Subcutaneous adipose tissue (tissue), 4 donors: ENCODE results near the gene STAB1. TPM values are rescaled to one million over a fixed set of nuclear protein-coding genes. Genes with fewer than 3 reads are reported as not detected.

ENCODE experiments used
- total RNA-seq, 4 donors: library from RNA; depleted of rRNA; stranded (reverse); fragments of >200 nt; gene quantifications; one replicate each; pipeline ENCODE4 v1.1.0, GENCODE V29; 2016
- TF ChIP-seq, protein P1 (sequence below): fragments of 450-650 bp; IDR thresholded peaks from one replicate; pipeline ENCODE4 v1.5.1; 2016; ENCODE audit warnings: low read depth, mild to moderate bottlenecking, control low read depth, antibody characterized with exemption, moderate library complexity

The STAB1 gene
- total RNA-seq, 4 donors from 2014 or later: 147 to 268 (median 218) TPM

GRCh38 chr3:52455283-52456168 is 39.6 kb upstream of the STAB1 start, which contains the start of gene NISCH:
TSS of gene NISCH (plus strand) at chr3:52455604. CDS start at chr3:52455642, 38 bp downstream.
- TF ChIP-seq, protein P1, sequence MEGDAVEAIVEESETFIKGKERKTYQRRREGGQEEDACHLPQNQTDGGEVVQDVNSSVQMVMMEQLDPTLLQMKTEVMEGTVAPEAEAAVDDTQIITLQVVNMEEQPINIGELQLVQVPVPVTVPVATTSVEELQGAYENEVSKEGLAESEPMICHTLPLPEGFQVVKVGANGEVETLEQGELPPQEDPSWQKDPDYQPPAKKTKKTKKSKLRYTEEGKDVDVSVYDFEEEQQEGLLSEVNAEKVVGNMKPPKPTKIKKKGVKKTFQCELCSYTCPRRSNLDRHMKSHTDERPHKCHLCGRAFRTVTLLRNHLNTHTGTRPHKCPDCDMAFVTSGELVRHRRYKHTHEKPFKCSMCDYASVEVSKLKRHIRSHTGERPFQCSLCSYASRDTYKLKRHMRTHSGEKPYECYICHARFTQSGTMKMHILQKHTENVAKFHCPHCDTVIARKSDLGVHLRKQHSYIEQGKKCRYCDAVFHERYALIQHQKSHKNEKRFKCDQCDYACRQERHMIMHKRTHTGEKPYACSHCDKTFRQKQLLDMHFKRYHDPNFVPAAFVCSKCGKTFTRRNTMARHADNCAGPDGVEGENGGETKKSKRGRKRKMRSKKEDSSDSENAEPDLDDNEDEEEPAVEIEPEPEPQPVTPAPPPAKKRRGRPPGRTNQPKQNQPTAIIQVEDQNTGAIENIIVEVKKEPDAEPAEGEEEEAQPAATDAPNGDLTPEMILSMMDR: no peak

DNA sequence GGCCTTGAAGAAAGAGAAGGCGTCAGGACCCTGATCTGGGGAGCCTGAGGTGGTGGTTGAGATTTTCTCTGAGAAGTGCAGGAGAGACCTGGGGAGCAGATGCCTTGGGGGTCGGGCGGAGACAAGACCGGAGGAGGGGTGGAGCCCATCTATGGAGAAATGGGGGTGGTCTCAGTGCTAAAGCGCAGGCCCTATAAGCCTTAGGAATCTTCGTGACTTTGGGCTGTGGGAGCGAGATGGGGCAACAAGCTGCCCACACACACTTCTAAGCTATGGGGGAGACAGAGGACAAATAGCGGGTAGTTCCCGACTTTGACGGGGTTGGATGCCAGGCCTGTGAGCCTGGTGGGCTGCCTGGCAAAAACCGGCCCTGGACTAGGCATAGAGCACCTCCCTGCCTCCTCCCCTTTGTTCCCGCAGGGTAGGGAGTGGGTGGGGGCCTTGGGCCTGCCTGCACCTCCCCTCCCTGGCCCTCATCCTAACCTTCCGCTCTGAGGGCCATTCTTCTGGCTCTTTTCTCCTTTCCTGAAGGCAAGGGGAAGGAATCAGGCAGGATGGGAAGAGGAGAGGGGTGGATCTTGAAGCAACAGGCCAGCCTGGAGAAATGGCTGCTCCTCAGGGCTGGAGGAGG is 38.9 kb upstream of the STAB1 start:
- TF ChIP-seq, protein P1: no peak

DNA sequence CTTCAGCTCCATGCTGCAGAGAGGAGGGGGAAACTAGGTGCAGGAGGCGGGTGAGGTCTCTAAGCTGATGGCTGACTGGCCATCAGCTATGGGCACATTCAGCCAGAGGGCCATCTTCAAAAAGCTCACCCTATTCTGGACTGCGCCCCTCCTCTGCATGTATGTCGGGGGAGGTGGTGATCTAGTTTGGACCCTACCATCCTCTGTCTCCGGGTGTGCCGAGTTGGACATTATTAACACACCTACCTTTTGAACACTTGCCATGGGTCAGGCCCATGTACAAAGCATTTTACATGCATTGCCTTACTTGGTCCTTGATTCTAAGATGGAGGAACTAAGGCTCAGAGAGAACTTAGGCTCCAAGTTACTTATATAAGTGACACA is 38.3 kb upstream of the STAB1 start:
- TF ChIP-seq, protein P1: no peak

DNA sequence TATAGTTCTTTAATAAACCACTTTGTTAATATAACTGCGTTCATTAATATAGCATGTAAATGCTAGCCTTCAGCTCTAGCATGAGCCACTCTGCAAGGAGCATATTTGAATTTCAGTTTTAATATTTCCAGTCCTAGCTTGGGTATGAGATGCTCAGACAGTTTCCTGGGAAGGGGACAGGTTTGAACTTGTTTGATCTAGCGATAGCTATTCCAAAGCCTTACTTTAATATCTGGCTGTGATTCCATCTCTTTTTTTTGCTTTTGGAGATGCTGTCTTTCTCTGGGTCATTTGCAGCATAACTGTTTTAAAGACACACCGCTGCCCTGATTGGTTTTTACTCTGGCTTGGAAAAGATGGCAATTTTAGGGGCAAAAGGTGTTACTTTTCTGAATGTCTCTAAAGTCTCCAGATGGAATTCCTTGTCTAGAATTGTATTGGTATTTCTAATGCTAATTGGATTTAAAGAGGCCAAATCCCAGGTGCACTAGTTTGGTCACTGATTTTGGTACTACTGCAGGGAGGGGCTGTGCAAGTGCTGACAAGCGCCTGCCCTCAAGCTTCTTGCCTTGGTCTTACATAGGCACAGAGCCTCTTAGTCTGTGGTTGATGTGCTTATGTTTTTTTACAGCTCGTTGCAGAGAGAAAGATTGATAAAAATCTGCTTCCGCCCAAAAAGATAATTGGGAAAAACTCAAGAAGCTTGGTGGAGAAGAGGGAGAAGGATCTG is 36.9 kb upstream of the STAB1 start:
- TF ChIP-seq, protein P1: no peak

GRCh38 chr3:52458770-52459545 is 36.2 kb upstream of the STAB1 start:
- TF ChIP-seq, protein P1: no peak

- TF ChIP-seq, protein P1: no peak
Measured at GRCh38 chr3:52461874-52462273, 33.3 kb upstream of the STAB1 start.
